HUES48 (cell line): ENCODE measurements around the gene OR2W3.
"Not testable (repeated sequence)": the region's sequence is repeated elsewhere in the genome, so short reads cannot be mapped to it uniquely, and the experiment has no call there.

ENCODE experiments used
- H3K27ac ChIP-seq: one replicate; pipeline ENCODE4 v1.7.0; 2013; ENCODE audit warnings: low read depth, low read length, inconsistent platforms
- H3K27me3 ChIP-seq: 2 replicates; pipeline ENCODE4 v1.6.1; 2013; ENCODE audit warnings: mild to moderate bottlenecking, low read length; ENCODE audit not compliant: control insufficient read depth, insufficient read depth
- H3K36me3 ChIP-seq: 2 replicates; pipeline ENCODE4 v1.6.1; 2013; ENCODE audit warnings: low read length; ENCODE audit not compliant: control insufficient read depth, insufficient read depth
- H3K4me1 ChIP-seq: 2 replicates; pipeline ENCODE4 v1.6.1; 2013; ENCODE audit warnings: mild to moderate bottlenecking, low read length; ENCODE audit not compliant: control insufficient read depth, insufficient read depth
- H3K4me3 ChIP-seq: 2 replicates; pipeline ENCODE4 v1.5.1; 2013; ENCODE audit warnings: mild to moderate bottlenecking, low read depth, low read length
- H3K9ac ChIP-seq: 2 replicates; pipeline ENCODE4 v1.6.1; 2013; ENCODE audit warnings: mild to moderate bottlenecking, low read depth, low read length, moderate library complexity
- H3K9me3 ChIP-seq: 2 replicates; pipeline ENCODE4 v1.6.1; 2013; ENCODE audit warnings: low read length; ENCODE audit not compliant: control insufficient read depth, insufficient read depth

Gene OR2W3

GRCh38 chr1:247919952-247920351 is 24.6 kb downstream of the OR2W3 start, which contains the start of gene OR2T8:
TSS of gene OR2T8 (plus strand) at chr1:247920252. CDS start at chr1:247921018, 766 bp downstream.
- Histone ChIP-seq H3K9ac (no peak within 1 kb of the TSS), H3K36me3 (no peaks in the 10 kb centered on the region), H3K4me1 (no peaks in the 10 kb centered on the region), H3K27me3 (no peaks in the 10 kb centered on the region), H3K9me3 (peaks cover 82% of the 10 kb centered on the region), H3K27ac (no peak within 1 kb of the TSS), H3K4me3 (no peak within 1 kb of the TSS)

- H3K9ac ChIP-seq: no peak overlapping the region
- H3K27me3 ChIP-seq: no peaks in the 10 kb centered on the region
- H3K9me3 ChIP-seq: peaks cover 81% of the 10 kb centered on the region
These were observed 28.6 kb downstream of the OR2W3 start for GRCh38 chr1:247923941-247924340.

GRCh38 chr1:247924868-247925267 is 29.5 kb downstream of the OR2W3 start, which contains the start of gene OR2AJ1:
TSS of gene OR2AJ1 (plus strand) at chr1:247924889. CDS start at chr1:247933769, 8,880 bp downstream.
- Histone ChIP-seq H3K9ac (no peak within 1 kb of the TSS), H3K27ac (no peak within 1 kb of the TSS), H3K27me3 (no peaks in the 10 kb centered on the region), H3K4me3 (no peak within 1 kb of the TSS), H3K9me3 (peaks cover 81% of the 10 kb centered on the region), H3K4me1 (no peaks in the 10 kb centered on the region), H3K36me3 (no peaks in the 10 kb centered on the region)

More at GRCh38 chr1:247923941-247924340, 28.6 kb downstream of the OR2W3 start:
- no peaks in the 10 kb centered on the region for H3K4me1 ChIP-seq
- no peak overlapping the region for H3K4me3 ChIP-seq
- no peak overlapping the region for H3K27ac ChIP-seq
- H3K36me3 ChIP-seq: no peaks in the 10 kb centered on the region

- Histone ChIP-seq H3K4me1 (no peaks in the 10 kb centered on the region), H3K9me3 (peaks cover 90% of the 10 kb centered on the region), H3K9ac (no peak overlapping the region), H3K27ac (no peak overlapping the region), H3K27me3 (no peaks in the 10 kb centered on the region), H3K36me3 (no peaks in the 10 kb centered on the region), H3K4me3 (no peak overlapping the region)
These were observed 38.6 kb downstream of the OR2W3 start for GRCh38 chr1:247933989-247934388.

GRCh38 chr1:247935781-247936180 is 40.4 kb downstream of the OR2W3 start:
- no peak overlapping the region for H3K27ac ChIP-seq
- H3K4me1 ChIP-seq: no peaks in the 10 kb centered on the region
- no peak overlapping the region for H3K9ac ChIP-seq
- H3K9me3 ChIP-seq: peaks cover 88% of the 10 kb centered on the region
- H3K27me3 ChIP-seq: no peaks in the 10 kb centered on the region
- H3K36me3 ChIP-seq: no peaks in the 10 kb centered on the region
- H3K4me3 ChIP-seq: 0 out of 2 replicates have a peak overlapping the region, but pooled peaks have one; percentile 19

GRCh38 chr1:247936415-247936814 is 41.0 kb downstream of the OR2W3 start:
- H3K9ac ChIP-seq: no peak overlapping the region
- H3K4me3 ChIP-seq: peak overlapping the region; percentile 19; the same call in 1 of the 2 replicates
- H3K4me1 ChIP-seq: no peaks in the 10 kb centered on the region
- no peaks in the 10 kb centered on the region for H3K27me3 ChIP-seq
- H3K36me3 ChIP-seq: no peaks in the 10 kb centered on the region
- peaks cover 88% of the 10 kb centered on the region for H3K9me3 ChIP-seq
- no peak overlapping the region for H3K27ac ChIP-seq

GRCh38 chr1:247936965-247937734 is 41.8 kb downstream of the OR2W3 start:
- H3K4me1 ChIP-seq, H3K9ac ChIP-seq, H3K4me3 ChIP-seq: not testable (repeated sequence)

GRCh38 chr1:247942624-247943023 is 47.2 kb downstream of the OR2W3 start:
- Histone ChIP-seq H3K9me3 (peaks cover 95% of the 10 kb centered on the region), H3K9ac (no peak overlapping the region)

More at GRCh38 chr1:247936965-247937734, 41.8 kb downstream of the OR2W3 start:
- peaks cover 90% of the 10 kb centered on the region for H3K9me3 ChIP-seq
- H3K27me3 ChIP-seq, H3K36me3 ChIP-seq, H3K27ac ChIP-seq: not testable (repeated sequence)

More at GRCh38 chr1:247942624-247943023, 47.2 kb downstream of the OR2W3 start:
- Histone ChIP-seq H3K27ac (no peak overlapping the region), H3K4me1 (no peaks in the 10 kb centered on the region), H3K4me3 (no peak overlapping the region), H3K27me3 (no peaks in the 10 kb centered on the region), H3K36me3 (no peaks in the 10 kb centered on the region)
